PFSK-1 (cell line): ENCODE data around the gene ZNF879.

Experiments
- FOXP2 ChIP-seq: optimal IDR thresholded peaks from 2 replicates; pipeline ENCODE3; 2011; ENCODE audit warnings: borderline replicate concordance, control low read depth, inconsistent platforms; ENCODE audit not compliant: insufficient read depth; ENCODE audit errors: extremely low read length, extremely low read depth
- POLR2AphosphoS5 ChIP-seq: IDR thresholded peaks from 2 replicates; pipeline ENCODE4 v1.6.1; 2012; ENCODE audit warnings: low read depth, mild to moderate bottlenecking, control low read depth, low read length, moderate library complexity
- REST ChIP-seq, 2 experiments: IDR thresholded peaks; 2 replicates each; pipeline versions ENCODE4 v1.6.1 to v1.8.0; 2011 to 2012; ENCODE audit warnings: low read depth in 2 of 2, low read length in 2 of 2, control low read depth in 1 of 2, inconsistent platforms in 1 of 2, mild to moderate bottlenecking in 1 of 2, moderate library complexity in 1 of 2; ENCODE audit not compliant: insufficient read depth in 1 of 2
- SIN3A ChIP-seq: IDR thresholded peaks from 2 replicates; pipeline ENCODE4 v1.6.1; 2012; ENCODE audit warnings: mild to moderate bottlenecking, low read length, moderate library complexity, borderline replicate concordance; ENCODE audit not compliant: insufficient read depth
- TAF1 ChIP-seq: IDR thresholded peaks from 2 replicates; pipeline ENCODE4 v1.6.1; 2012; ENCODE audit warnings: low read length, control low read depth, borderline replicate concordance; ENCODE audit not compliant: insufficient read depth

ZNF879 gene

GRCh38 chr5:179044765-179045164, 21.2 kb downstream of the ZNF879 start:
- TF ChIP-seq FOXP2 (no peak), SIN3A (no peak), POLR2AphosphoS5 (no peak), TAF1 (no peak)

GRCh38 chr5:179051784-179052183, 28.2 kb downstream of the ZNF879 start:
- no peak for TF ChIP-seq SIN3A

- TF ChIP-seq FOXP2 (no peak), SIN3A (no peak), REST (IDR thresholded peaks at IDR 0.05; ENCODE audit: insufficient read depth in 1 of 2, low read depth in 2 of 2, low read length in 2 of 2) (no peak), TAF1 (no peak), POLR2AphosphoS5 (no peak)
Measured at GRCh38 chr5:179054036-179054785, 30.6 kb downstream of the ZNF879 start.

- TF ChIP-seq POLR2AphosphoS5 (no peak), FOXP2 (no peak), REST (IDR thresholded peaks at IDR 0.05; ENCODE audit: insufficient read depth in 1 of 2, low read depth in 2 of 2, low read length in 2 of 2) (no peak), SIN3A (no peak), TAF1 (no peak)
Measured at GRCh38 chr5:179054876-179055275, 31.3 kb downstream of the ZNF879 start.

- no peak for TF ChIP-seq TAF1
- TF ChIP-seq POLR2AphosphoS5: no peak
- no peak for TF ChIP-seq FOXP2
- TF ChIP-seq REST (IDR thresholded peaks at IDR 0.05; ENCODE audit: insufficient read depth in 1 of 2, low read depth in 2 of 2, low read length in 2 of 2): no peak
- no peak for TF ChIP-seq SIN3A
Measured at GRCh38 chr5:179055436-179055835, 31.8 kb downstream of the ZNF879 start.

- TF ChIP-seq SIN3A: no peak
- TF ChIP-seq REST (IDR thresholded peaks at IDR 0.05; ENCODE audit: insufficient read depth in 1 of 2, low read depth in 2 of 2, low read length in 2 of 2): no peak
Measured at GRCh38 chr5:179055841-179056240, 32.2 kb downstream of the ZNF879 start.
